Measurements from ENCODE around the gene ITIH3.

ITIH3 gene

GRCh38 chr3:52844290-52844975 is 49.8 kb downstream of the ITIH3 start:
- no peak for DNase-seq (ENCODE audit: low read depth in 2 of 2)

GRCh38 chr3:52845157-52845556 is 50.6 kb downstream of the ITIH3 start:
- DNase-seq (ENCODE audit: low read depth in 2 of 2), result no peak

GRCh38 chr3:52845691-52846431 is 51.3 kb downstream of the ITIH3 start:
- DNase-seq (ENCODE audit: low read depth in 2 of 2), result no peak

- no peak for DNase-seq (ENCODE audit: low read depth in 2 of 2)
Observed at GRCh38 chr3:52846432-52846965, 51.9 kb downstream of the ITIH3 start.

- DNase-seq (ENCODE audit: low read depth in 2 of 2), result no peak
Observed at GRCh38 chr3:52847241-52847640, 52.6 kb downstream of the ITIH3 start.

- DNase-seq (ENCODE audit: low read depth in 2 of 2), result no peak
Observed at GRCh38 chr3:52847726-52848125, 53.1 kb downstream of the ITIH3 start.

GRCh38 chr3:52848617-52849016 is 54.0 kb downstream of the ITIH3 start:
- DNase-seq (ENCODE audit: low read depth in 2 of 2), result no peak

- DNase-seq (ENCODE audit: low read depth in 2 of 2), result no peak
Observed at GRCh38 chr3:52849656-52850055, 55.1 kb downstream of the ITIH3 start.

GRCh38 chr3:52851348-52851747 is 56.8 kb downstream of the ITIH3 start:
- DNase-seq (ENCODE audit: low read depth in 2 of 2), result no peak

- no peak for DNase-seq (ENCODE audit: low read depth in 2 of 2)
Observed at GRCh38 chr3:52852419-52852818, 57.8 kb downstream of the ITIH3 start.

- DNase-seq (ENCODE audit: low read depth in 2 of 2), result no peak
Observed at GRCh38 chr3:52854013-52854412, 59.4 kb downstream of the ITIH3 start.

- no peak for DNase-seq (ENCODE audit: low read depth in 2 of 2)
Observed at GRCh38 chr3:52856666-52857065, 62.1 kb downstream of the ITIH3 start.

- DNase-seq (ENCODE audit: low read depth in 2 of 2), result no peak
Observed at GRCh38 chr3:52857133-52857532, 62.5 kb downstream of the ITIH3 start.

- DNase-seq (ENCODE audit: low read depth in 2 of 2), result no peak
Observed at GRCh38 chr3:52857864-52858263, 63.3 kb downstream of the ITIH3 start.

All from stimulated activated CD8-positive, alpha-beta memory T cell treated with anti-CD3 and anti-CD28 coated beads, Interleukin-2, amount 100 ng/mL, for 1 hour (primary cell).